CD8-positive, alpha-beta memory T cell (primary cell): ENCODE results near the gene CTSA. TPM values are rescaled to one million over a fixed set of nuclear protein-coding genes. Genes with fewer than 3 reads are reported as not detected.
"Not testable (repeated sequence)": the region's sequence is repeated elsewhere in the genome, so short reads cannot be mapped to it uniquely, and the experiment has no call there.

ENCODE experiments used
- CTCF ChIA-PET: fragments of 350-600 bp; sonication (Branson Sonifier 250); formaldehyde crosslinking; loops from one replicate; lab custom pipeline; 2021; ENCODE audit warnings: antibody characterized with exemption; lab: Charles Lee
- POLR2A ChIA-PET: fragments of 350-600 bp; sonication (Branson Sonifier 250); formaldehyde crosslinking; loops from one replicate; lab custom pipeline; 2021; ENCODE audit warnings: antibody characterized with exemption; lab: Charles Lee
- DNase-seq, 5 donors: peaks; one replicate each; pipeline versions ENCODE4 v3.0.0 to v3.0.0-alpha.2; 2020 to 2022; ENCODE audit warnings: mixed read lengths in 1 of 5
- H3K27ac ChIP-seq: one replicate; pipeline ENCODE4 v1.7.0; 2013; ENCODE audit warnings: low read depth, mild to moderate bottlenecking, low read length, moderate library complexity
- H3K27me3 ChIP-seq: 2 replicates; pipeline ENCODE4 v1.7.0; 2013; ENCODE audit warnings: low read length, mild to moderate bottlenecking; ENCODE audit not compliant: insufficient read depth, poor library complexity, severe bottlenecking
- H3K36me3 ChIP-seq: 2 replicates; pipeline ENCODE4 v1.7.0; 2013; ENCODE audit warnings: mild to moderate bottlenecking, low read length, moderate library complexity; ENCODE audit not compliant: insufficient read depth
- H3K4me1 ChIP-seq: 2 replicates; pipeline ENCODE4 v1.7.0; 2013; ENCODE audit warnings: mild to moderate bottlenecking, low read length, moderate library complexity; ENCODE audit not compliant: insufficient read depth
- H3K4me3 ChIP-seq: 2 replicates; pipeline ENCODE4 v1.7.0; 2013; ENCODE audit warnings: mild to moderate bottlenecking, low read length
- H3K9me3 ChIP-seq: 2 replicates; pipeline ENCODE4 v1.7.0; 2013; ENCODE audit warnings: mild to moderate bottlenecking, low read length
- H3K27ac Mint-ChIP-seq, 8 donors: one replicate each; pipeline ENCODE4 v1.8.0; 2020 to 2021; ENCODE audit warnings: mixed read lengths in 8 of 8, mild to moderate bottlenecking in 6 of 8, inconsistent platforms in 3 of 8, moderate library complexity in 3 of 8
- H3K27me3 Mint-ChIP-seq, 2 donors: one replicate each; pipeline ENCODE4 v1.8.0; 2020 to 2021; ENCODE audit warnings: mixed read lengths in 2 of 2, mild to moderate bottlenecking in 1 of 2, moderate library complexity in 1 of 2
- H3K36me3 Mint-ChIP-seq, 3 donors: one replicate each; pipeline ENCODE4 v1.8.0; 2020 to 2021; ENCODE audit warnings: mixed read lengths in 3 of 3, inconsistent platforms in 1 of 3, mild to moderate bottlenecking in 1 of 3
- H3K4me1 Mint-ChIP-seq, 3 donors: one replicate each; pipeline ENCODE4 v1.8.0; 2020 to 2021; ENCODE audit warnings: mixed read lengths in 3 of 3, inconsistent platforms in 1 of 3, mild to moderate bottlenecking in 1 of 3
- H3K4me3 Mint-ChIP-seq, 7 donors: one replicate each; pipeline ENCODE4 v1.8.0; 2020 to 2021; ENCODE audit warnings: mixed read lengths in 7 of 7, mild to moderate bottlenecking in 6 of 7, moderate library complexity in 4 of 7, inconsistent platforms in 2 of 7
- H3K9me3 Mint-ChIP-seq, 5 donors: one replicate each; pipeline ENCODE4 v1.8.0; 2020 to 2022; ENCODE audit warnings: mixed read lengths in 5 of 5, mild to moderate bottlenecking in 3 of 5, moderate library complexity in 2 of 5, inconsistent platforms in 1 of 5
- polyA plus RNA-seq: library from polyadenylated mRNA; unstranded; fragments of 300-500 nt; fragmentation: Illumina TruSeq; gene quantifications from one replicate; pipeline ENCODE4 v1.2.3, GENCODE V29; 2021
- total RNA-seq, 2 experiments: library from RNA; stranded (reverse); gene quantifications; one replicate each; pipeline ENCODE4 v1.2.3, GENCODE V29; 2021

The CTSA gene
- total and polyA plus RNA-seq, 3 experiments from 2014 or later: 81.1 to 219 (median 82.1) TPM

DNA sequence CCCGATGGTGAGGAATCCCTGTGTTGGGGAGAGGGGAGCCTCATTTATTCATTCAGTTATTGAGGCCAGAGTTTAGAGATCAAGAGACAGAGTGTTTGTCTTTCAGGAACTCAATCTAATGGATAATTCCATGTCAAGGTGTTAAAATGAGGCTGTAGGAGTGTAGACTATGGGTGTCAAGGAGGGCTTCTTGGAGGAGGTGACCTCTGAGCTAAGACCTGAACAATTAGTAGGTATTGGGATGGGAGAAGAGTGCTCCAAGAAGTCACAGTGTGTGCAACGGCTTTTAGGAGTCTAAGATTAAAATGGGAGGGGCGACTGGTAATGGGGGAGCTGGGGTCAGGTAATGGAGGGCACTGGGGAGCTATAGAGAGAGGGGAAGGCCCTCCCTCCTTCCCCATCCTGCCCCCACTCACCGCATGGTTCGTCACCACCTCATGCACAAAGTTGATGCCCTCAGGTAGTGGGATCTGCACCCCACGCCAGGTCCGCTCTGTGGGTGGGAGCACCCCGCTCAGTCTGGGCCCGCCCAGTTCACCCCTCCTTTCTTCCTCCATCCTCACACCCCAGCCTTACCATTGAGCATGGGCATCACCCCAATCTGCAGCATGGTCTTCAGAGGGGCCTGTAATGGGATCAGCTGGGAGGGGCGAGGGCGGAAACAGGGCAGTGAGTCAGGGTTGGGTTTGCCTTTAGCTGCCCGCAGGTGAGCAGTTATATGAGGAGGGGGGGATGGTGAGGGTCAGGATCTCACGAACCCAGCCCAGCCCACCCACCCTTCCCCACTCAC, 8.1 kb downstream of the CTSA start:
- Mint-ChIP-seq H3K4me3 (no peak overlapping the region), H3K9me3 (no peaks in the 10 kb centered on the region), H3K4me1 (peaks cover 0 to 4% (median under 1%) of the 10 kb centered on the region in 3 donors), H3K27ac (peak overlapping the region in 1 of 8 donors; percentile 36), H3K27me3 (no peaks in the 10 kb centered on the region), H3K36me3 (peaks cover 4 to 38% (median 4%) of the 10 kb centered on the region in 3 donors)
- H3K4me1 ChIP-seq: no peaks in the 10 kb centered on the region
- no peak for DNase-seq
- ChIA-PET CTCF (no interaction called here), POLR2A (no interaction called here)
- H3K4me3 ChIP-seq: no peak overlapping the region
- H3K27ac ChIP-seq: no peak overlapping the region
- H3K9me3 ChIP-seq: no peaks in the 10 kb centered on the region
- peaks cover 8% of the 10 kb centered on the region for H3K36me3 ChIP-seq
- no peaks in the 10 kb centered on the region for H3K27me3 ChIP-seq

DNA sequence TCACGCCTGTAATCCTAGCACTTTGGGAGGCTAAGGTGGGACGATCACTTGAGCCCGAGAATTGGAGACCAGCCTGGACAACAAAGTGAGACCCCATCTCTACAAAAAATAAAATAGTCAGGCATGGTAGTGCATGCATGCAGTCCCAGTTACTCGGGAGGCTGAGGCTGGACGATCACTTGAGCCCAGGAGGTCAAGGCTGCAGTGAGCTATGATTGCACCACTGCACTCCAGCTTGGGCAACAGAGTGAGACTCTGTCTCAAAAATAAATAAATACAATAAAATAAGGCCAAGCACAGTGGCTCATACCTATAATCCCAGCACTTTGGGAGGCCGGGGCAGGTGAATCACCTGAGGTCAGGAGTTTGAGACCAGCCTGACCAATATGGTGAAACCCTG, 10.2 kb downstream of the CTSA start:
- not testable (repeated sequence) for H3K4me1 Mint-ChIP-seq, H3K9me3 ChIP-seq, H3K4me3 Mint-ChIP-seq, H3K27me3 Mint-ChIP-seq, H3K9me3 Mint-ChIP-seq, H3K27ac Mint-ChIP-seq, H3K4me1 ChIP-seq, H3K36me3 ChIP-seq, H3K27ac ChIP-seq, H3K4me3 ChIP-seq, H3K27me3 ChIP-seq, DNase-seq
- CTCF ChIA-PET: interaction anchor here (1.5 kb wide), 2 partner anchors 10 to 11 kb away, joined by 3 to 5 read pairs; partner anchors contain the start of genes CTSA and NEURL2
- peaks cover 3 to 28% (median 4%) of the 10 kb centered on the region in 3 donors for H3K36me3 Mint-ChIP-seq
- POLR2A ChIA-PET: interaction anchor here (1.1 kb wide), 1 partner anchor 32 kb away, joined by 3 read pairs; no protein-coding TSS in a partner anchor

GRCh38 chr20:45902199-45902701, 11.1 kb downstream of the CTSA start:
- H3K27me3 Mint-ChIP-seq: no peaks in the 10 kb centered on the region
- POLR2A ChIA-PET: interaction anchor here (1.1 kb wide), 1 partner anchor 32 kb away, joined by 3 read pairs; no protein-coding TSS in a partner anchor

GRCh38 chr20:45904583-45905504, 13.7 kb downstream of the CTSA start:
- ChIA-PET POLR2A (interaction anchor here (0.6 kb wide), 1 partner anchor 15 kb away, joined by 3 read pairs; no protein-coding TSS in a partner anchor), CTCF (no interaction called here)
- Mint-ChIP-seq H3K27ac (peak overlapping the region in 1 of 8 donors; percentile 30), H3K4me3 (no peak overlapping the region), H3K9me3 (no peaks in the 10 kb centered on the region), H3K36me3 (no peaks in the 10 kb centered on the region), H3K27me3 (no peaks in the 10 kb centered on the region), H3K4me1 (no peaks in the 10 kb centered on the region)
- H3K27me3 ChIP-seq: no peaks in the 10 kb centered on the region
- no peaks in the 10 kb centered on the region for H3K9me3 ChIP-seq
- DNase-seq: no peak
- H3K4me1 ChIP-seq: no peaks in the 10 kb centered on the region
- H3K27ac ChIP-seq: no peak overlapping the region
- H3K36me3 ChIP-seq: no peaks in the 10 kb centered on the region
- H3K4me3 ChIP-seq: no peak overlapping the region

More at GRCh38 chr20:45902199-45902701, 11.1 kb downstream of the CTSA start:
- Histone ChIP-seq H3K4me1 (no peaks in the 10 kb centered on the region), H3K36me3 (peaks cover 4% of the 10 kb centered on the region), H3K9me3 (no peaks in the 10 kb centered on the region), H3K4me3 (no peak overlapping the region), H3K27ac (no peak overlapping the region), H3K27me3 (no peaks in the 10 kb centered on the region)
- H3K4me3 Mint-ChIP-seq: no peak overlapping the region
- H3K9me3 Mint-ChIP-seq: no peaks in the 10 kb centered on the region
- CTCF ChIA-PET: interaction anchor here (1.5 kb wide), 2 partner anchors 11 to 12 kb away, joined by 3 to 5 read pairs; partner anchors contain the start of genes CTSA and NEURL2
- peaks cover 3 to 21% (median 4%) of the 10 kb centered on the region in 3 donors for H3K36me3 Mint-ChIP-seq
- H3K27ac Mint-ChIP-seq: no peak overlapping the region
- H3K4me1 Mint-ChIP-seq: no peaks in the 10 kb centered on the region
- DNase-seq: no peak

GRCh38 chr20:45905505-45906079, 14.5 kb downstream of the CTSA start:
- DNase-seq: no peak
- Mint-ChIP-seq H3K27me3 (no peaks in the 10 kb centered on the region), H3K36me3 (no peaks in the 10 kb centered on the region), H3K9me3 (no peaks in the 10 kb centered on the region), H3K4me1 (peaks cover 1 to 2% (median 2%) of the 10 kb centered on the region in 3 donors), H3K4me3 (no peak overlapping the region), H3K27ac (no peak overlapping the region)
- Histone ChIP-seq H3K4me3 (no peak overlapping the region), H3K4me1 (peaks cover under 1% of the 10 kb centered on the region), H3K36me3 (no peaks in the 10 kb centered on the region), H3K27ac (no peak overlapping the region), H3K27me3 (no peaks in the 10 kb centered on the region), H3K9me3 (no peaks in the 10 kb centered on the region)
- POLR2A ChIA-PET: interaction anchor here (0.9 kb wide), 1 partner anchor 29 kb away, joined by 3 read pairs; the partner anchor contains the start of gene PCIF1
- CTCF ChIA-PET: no interaction called here

DNA sequence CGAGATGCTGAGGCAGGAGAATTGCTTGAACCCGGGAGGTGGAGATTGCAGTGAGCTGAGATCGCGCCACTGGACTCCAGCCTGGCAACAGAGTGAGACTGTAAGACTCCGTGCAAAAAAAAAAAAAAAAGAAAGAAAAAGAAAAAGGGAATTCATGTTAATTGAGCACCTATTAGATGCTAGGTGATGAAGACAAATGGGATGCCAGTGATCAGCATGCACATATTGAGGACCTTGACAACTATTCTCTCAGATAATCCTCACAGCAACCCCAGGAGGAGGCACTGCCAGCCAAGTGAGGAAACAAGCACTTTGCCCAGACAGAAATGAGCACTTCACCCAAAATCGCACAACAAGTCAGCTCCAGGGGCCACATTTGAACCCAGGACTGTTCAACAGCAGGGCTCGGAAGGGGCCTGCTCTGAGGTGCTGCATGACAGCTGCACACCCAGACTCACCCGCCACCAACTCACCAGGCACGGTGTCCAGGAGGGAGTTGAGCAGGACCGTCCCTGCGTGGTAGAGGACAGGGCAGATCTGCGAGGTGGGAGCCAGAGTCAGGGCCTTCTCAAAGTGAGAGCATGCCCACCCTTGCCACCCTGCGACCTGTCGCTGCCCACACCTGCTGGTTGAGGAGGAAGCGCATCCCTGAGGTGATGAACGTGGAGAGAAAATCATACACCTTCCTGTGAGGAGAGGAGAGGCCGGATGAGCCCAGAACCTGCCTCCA, 16.2 kb downstream of the CTSA start:
- no peak overlapping the region for H3K4me3 ChIP-seq
- H3K4me3 Mint-ChIP-seq: no peak overlapping the region
- no peak overlapping the region for H3K27ac Mint-ChIP-seq
- H3K36me3 Mint-ChIP-seq: no peaks in the 10 kb centered on the region
- H3K27ac ChIP-seq: no peak overlapping the region
- ChIA-PET POLR2A (no interaction called here), CTCF (interaction anchor here (1.8 kb wide), 1 partner anchor 17 kb away, joined by 4 read pairs; the partner anchor contains the start of genes CTSA and NEURL2)
- no peaks in the 10 kb centered on the region for H3K27me3 ChIP-seq
- H3K9me3 Mint-ChIP-seq: no peaks in the 10 kb centered on the region
- DNase-seq: no peak
- peaks cover 12 to 19% (median 14%) of the 10 kb centered on the region in 3 donors for H3K4me1 Mint-ChIP-seq
- no peaks in the 10 kb centered on the region for H3K36me3 ChIP-seq
- H3K27me3 Mint-ChIP-seq: peaks cover 0 to 6% of the 10 kb centered on the region in 2 donors
- peaks cover 13% of the 10 kb centered on the region for H3K4me1 ChIP-seq
- H3K9me3 ChIP-seq: no peaks in the 10 kb centered on the region

DNA sequence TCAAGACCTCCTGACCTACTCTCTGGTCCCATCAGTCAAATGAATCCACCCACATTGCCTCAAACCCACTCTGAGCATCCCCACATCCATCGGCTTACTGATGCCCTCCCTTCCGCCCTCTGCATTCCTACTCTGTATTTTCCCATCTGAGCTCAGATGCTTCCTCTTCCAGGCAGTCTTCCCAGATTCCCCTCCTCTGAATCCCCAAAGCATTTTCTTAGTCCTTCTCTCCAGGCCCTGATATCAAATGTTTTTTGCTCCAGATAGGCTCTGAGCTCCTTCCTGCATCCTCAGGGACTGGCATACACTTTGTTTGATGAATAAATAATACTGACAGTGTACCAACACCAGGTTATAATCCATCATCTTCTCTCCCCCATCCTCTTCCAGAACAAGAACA, 16.9 kb downstream of the CTSA start:
- H3K36me3 ChIP-seq: no peaks in the 10 kb centered on the region
- H3K4me1 ChIP-seq: peaks cover 13% of the 10 kb centered on the region
- POLR2A ChIA-PET: no interaction called here
- DNase-seq: no peak
- no peak overlapping the region for H3K4me3 ChIP-seq
- no peaks in the 10 kb centered on the region for H3K36me3 Mint-ChIP-seq
- no peaks in the 10 kb centered on the region for H3K27me3 ChIP-seq
- CTCF ChIA-PET: interaction anchor here (1.8 kb wide), 1 partner anchor 18 kb away, joined by 4 read pairs; the partner anchor contains the start of genes CTSA and NEURL2
- H3K27ac ChIP-seq: no peak overlapping the region
- peaks cover 13 to 20% (median 15%) of the 10 kb centered on the region in 3 donors for H3K4me1 Mint-ChIP-seq
- peak overlapping the region in 1 of 7 donors; percentile 21 for H3K4me3 Mint-ChIP-seq
- peaks cover 0 to 6% of the 10 kb centered on the region in 2 donors for H3K27me3 Mint-ChIP-seq
- H3K9me3 Mint-ChIP-seq: no peaks in the 10 kb centered on the region
- H3K9me3 ChIP-seq: no peaks in the 10 kb centered on the region
- peak overlapping the region in 4 of 8 donors; percentile 5 to 41 (median 10) for H3K27ac Mint-ChIP-seq
